WERI-Rb-1 (cell line): Measurements from ENCODE around the gene UNC5CL.

Experiments
- DNase-seq: peaks from one replicate; pipeline ENCODE4 v3.0.0-alpha.2; 2020
- H3K27ac ChIP-seq: fragments of 250-450 bp; sonication (Bioruptor Pico); 2 replicates; pipeline ENCODE4 v1.5.1; 2020; ENCODE audit warnings: mild to moderate bottlenecking, moderate library complexity
- H3K27me3 ChIP-seq: fragments of 250-450 bp; sonication (Bioruptor Pico); 2 replicates; pipeline ENCODE4 v1.5.1; 2021; ENCODE audit warnings: mild to moderate bottlenecking, low read depth, moderate library complexity; ENCODE audit not compliant: insufficient read depth, severe bottlenecking
- H3K36me3 ChIP-seq: fragments of 250-450 bp; sonication (Bioruptor Pico); 2 replicates; pipeline ENCODE4 v1.5.1; 2020; ENCODE audit warnings: mild to moderate bottlenecking, moderate library complexity
- H3K4me3 ChIP-seq: 2 replicates; pipeline ENCODE4 v1.5.1; 2011; ENCODE audit warnings: low read depth, mild to moderate bottlenecking, control low read depth, low read length
- H3K9me3 ChIP-seq: fragments of 250-450 bp; sonication (Bioruptor Pico); 2 replicates; pipeline ENCODE4 v1.5.1; 2021; ENCODE audit warnings: mild to moderate bottlenecking, moderate library complexity; ENCODE audit not compliant: severe bottlenecking
- TF ChIP-seq, protein P1 (sequence below): IDR thresholded peaks from 2 replicates; pipeline ENCODE4 v1.5.1; 2011; ENCODE audit warnings: low read depth, mild to moderate bottlenecking, control low read depth, inconsistent platforms, low read length

Gene UNC5CL

DNA sequence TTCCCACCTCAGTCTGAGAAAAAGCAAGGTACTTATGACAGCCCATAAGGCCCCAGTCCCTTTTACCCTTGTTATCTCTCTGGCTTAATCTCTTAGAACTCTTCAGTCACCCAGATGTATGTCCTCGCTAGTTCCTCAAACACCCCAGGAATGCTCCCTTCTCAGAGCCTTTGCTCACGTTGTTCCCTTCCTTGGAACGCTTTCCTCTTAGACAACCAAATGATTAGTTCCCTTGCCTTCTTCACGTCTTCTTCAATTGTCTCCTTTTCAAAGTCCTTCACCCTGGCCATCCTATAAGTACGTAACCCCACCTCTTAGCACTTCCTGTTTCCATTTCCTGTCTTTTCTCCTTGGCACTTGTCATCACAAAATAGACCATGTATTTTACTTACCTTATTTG is 12.9 kb upstream of the UNC5CL start:
- Histone ChIP-seq H3K4me3 (no peak overlapping the region), H3K9me3 (no peaks in the 10 kb centered on the region), H3K27ac (no peak overlapping the region), H3K36me3 (no peaks in the 10 kb centered on the region), H3K27me3 (no peaks in the 10 kb centered on the region)
- DNase-seq, result no peak
- TF ChIP-seq, protein P1, sequence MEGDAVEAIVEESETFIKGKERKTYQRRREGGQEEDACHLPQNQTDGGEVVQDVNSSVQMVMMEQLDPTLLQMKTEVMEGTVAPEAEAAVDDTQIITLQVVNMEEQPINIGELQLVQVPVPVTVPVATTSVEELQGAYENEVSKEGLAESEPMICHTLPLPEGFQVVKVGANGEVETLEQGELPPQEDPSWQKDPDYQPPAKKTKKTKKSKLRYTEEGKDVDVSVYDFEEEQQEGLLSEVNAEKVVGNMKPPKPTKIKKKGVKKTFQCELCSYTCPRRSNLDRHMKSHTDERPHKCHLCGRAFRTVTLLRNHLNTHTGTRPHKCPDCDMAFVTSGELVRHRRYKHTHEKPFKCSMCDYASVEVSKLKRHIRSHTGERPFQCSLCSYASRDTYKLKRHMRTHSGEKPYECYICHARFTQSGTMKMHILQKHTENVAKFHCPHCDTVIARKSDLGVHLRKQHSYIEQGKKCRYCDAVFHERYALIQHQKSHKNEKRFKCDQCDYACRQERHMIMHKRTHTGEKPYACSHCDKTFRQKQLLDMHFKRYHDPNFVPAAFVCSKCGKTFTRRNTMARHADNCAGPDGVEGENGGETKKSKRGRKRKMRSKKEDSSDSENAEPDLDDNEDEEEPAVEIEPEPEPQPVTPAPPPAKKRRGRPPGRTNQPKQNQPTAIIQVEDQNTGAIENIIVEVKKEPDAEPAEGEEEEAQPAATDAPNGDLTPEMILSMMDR, result no peak

- H3K9me3 ChIP-seq, result no peaks in the 10 kb centered on the region
- no peak overlapping the region for H3K4me3 ChIP-seq
- H3K27ac ChIP-seq, result no peak overlapping the region
- H3K36me3 ChIP-seq, result no peaks in the 10 kb centered on the region
- no peak for DNase-seq
- TF ChIP-seq, protein P1, result no peak
- no peaks in the 10 kb centered on the region for H3K27me3 ChIP-seq
Measured at GRCh38 chr6:41050536-41050935, 11.5 kb upstream of the UNC5CL start.

DNA sequence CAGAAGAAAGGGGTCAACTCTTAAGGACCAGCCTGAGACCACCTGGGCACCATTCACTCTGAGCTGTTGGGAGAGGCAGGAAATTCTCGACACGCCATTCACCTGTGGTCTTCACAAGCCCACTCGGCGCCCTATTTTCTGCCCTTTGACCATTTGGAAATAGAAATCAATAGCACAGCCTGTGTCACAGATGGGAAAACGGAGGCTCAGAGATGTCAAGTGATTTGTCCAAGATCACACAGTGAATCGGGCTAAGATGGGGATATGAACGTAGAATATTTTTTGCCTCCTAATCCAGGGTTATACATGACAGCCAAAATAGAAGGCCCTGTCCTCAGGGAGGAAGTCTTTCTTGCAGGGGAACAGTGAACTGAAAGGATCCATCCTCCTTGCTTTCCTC is 10.9 kb upstream of the UNC5CL start:
- Histone ChIP-seq H3K4me3 (no peak overlapping the region), H3K9me3 (no peaks in the 10 kb centered on the region), H3K36me3 (no peaks in the 10 kb centered on the region), H3K27ac (no peak overlapping the region), H3K27me3 (no peaks in the 10 kb centered on the region)
- no peak for DNase-seq
- TF ChIP-seq, protein P1, result no peak

DNA sequence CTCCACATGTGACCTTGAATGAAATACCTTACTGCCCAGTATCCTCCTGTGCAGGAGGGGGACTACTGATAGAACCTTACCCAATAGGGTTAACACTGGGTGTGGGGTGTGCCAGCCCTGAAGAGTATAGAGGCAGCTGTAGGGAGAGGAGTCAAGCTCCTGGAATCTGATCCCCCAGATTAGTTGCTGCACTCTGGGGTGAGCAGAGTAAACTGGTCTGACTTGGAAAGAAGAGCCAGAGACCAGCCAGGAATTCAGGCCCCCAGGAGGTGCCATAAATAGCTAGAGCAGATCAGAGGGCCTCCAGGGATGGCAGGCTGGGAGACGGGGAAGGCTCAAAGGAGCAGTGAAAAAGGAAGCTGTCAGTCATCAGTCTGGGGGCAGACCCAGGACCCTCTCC is 10.5 kb upstream of the UNC5CL start:
- DNase-seq, result no peak
- Histone ChIP-seq H3K27me3 (no peaks in the 10 kb centered on the region), H3K9me3 (no peaks in the 10 kb centered on the region), H3K4me3 (no peak overlapping the region), H3K36me3 (no peaks in the 10 kb centered on the region), H3K27ac (no peak overlapping the region)
- TF ChIP-seq, protein P1, result no peak

- H3K27me3 ChIP-seq, result no peaks in the 10 kb centered on the region
- no peak for DNase-seq
- H3K4me3 ChIP-seq, result no peak overlapping the region
- H3K36me3 ChIP-seq, result no peaks in the 10 kb centered on the region
- no peak overlapping the region for H3K27ac ChIP-seq
- no peaks in the 10 kb centered on the region for H3K9me3 ChIP-seq
- TF ChIP-seq, protein P1, result no peak
Measured at GRCh38 chr6:41047745-41048732, 9.0 kb upstream of the UNC5CL start.
